Measurements from ENCODE around the gene CFAP53.
"Not testable (repeated sequence)": the region's sequence is repeated elsewhere in the genome, so short reads cannot be mapped to it uniquely, and the experiment has no call there.

Gene CFAP53

DNA sequence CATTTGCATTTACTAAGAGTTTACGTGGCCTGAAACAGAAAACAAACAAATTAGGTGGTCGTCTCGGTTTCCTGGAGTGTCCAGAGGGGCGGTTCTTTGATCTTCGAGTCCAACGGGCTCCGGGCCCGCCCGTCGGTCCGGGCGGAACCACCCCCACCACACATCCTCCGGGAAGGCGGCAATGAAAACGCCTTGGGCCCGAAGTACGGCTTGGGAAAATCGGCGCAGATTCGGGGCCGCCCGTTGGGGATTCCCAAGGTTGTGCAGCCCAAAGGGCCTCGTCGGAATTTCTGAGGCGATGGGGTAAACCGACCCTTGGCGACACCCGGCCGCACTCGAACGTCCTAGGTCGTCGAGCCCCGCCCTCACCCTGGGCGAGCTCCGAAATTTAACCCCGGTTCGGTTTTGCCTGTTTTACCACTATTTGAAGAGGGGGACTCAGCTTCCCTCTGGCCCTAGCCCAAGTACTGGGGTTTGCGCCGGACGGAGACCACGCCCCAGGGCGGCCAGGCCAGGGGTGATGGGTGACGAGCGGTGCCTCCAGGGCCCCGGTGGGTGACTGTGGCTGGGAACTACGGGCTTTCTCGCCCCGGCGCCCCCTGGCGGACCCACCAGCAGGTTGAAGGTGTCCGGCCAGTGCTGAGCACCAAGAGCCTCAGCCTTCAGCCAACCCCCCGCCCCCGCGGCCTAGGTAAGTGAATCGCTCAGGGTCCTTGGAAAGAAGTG, 1.9 kb upstream of the CFAP53 start:
- no peak for DNase-seq

DNA sequence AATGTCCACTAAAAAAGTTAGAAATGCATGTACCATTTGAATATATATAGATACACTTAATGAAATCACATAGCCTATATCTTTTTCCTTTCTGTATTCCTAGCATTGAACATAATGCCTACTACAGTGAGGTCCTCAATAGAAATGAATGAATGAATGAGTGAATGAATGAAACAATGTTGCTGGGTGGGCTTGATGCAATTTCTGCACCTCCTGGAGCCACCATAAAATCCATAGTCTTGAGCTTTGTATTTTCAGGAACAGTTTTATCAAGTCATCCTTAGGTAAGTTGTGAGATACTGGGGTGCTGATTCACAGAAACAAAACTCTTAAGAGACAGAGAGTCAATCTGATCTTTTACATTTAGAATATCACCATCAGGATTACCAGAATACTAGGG, 3.3 kb downstream of the CFAP53 start:
- no peak for DNase-seq

DNA sequence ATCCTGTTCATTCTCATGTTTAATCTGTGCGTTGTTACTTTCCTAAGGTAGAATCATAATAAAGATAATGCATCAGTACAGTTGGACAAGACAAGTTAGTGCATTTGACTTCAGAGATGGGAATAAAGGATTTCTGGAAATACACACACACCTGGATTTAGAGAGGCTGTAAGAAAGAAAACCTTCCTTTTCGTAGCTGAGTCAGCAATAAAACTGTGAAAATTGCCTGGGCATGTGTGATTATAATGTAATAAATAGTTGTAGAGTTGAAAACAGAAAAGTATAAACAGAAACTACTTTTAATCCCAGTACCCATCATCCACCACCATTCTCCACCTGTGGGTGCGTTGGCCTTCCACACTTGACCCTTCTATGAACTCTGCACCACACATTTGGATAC, 15.4 kb downstream of the CFAP53 start:
- no peak for DNase-seq

DNA sequence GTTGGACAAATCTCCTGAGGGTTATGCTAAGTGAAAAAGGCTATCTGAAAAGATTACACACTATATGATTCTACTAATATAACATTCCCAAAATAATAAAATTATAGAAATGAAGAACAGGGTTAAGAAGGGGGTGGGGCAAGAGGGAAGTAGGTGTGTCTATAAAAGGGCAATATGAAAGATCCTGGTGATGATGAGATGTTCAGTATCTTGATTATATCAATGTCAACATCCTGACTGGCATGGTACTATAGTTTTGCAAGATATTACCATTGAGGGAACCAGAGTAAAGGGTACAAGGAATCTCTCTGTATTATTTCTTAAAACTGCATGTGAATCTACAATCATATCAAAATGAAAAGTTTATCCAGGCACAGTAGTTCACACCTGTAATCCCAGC, 16.7 kb downstream of the CFAP53 start:
- DNase-seq: no peak

DNA sequence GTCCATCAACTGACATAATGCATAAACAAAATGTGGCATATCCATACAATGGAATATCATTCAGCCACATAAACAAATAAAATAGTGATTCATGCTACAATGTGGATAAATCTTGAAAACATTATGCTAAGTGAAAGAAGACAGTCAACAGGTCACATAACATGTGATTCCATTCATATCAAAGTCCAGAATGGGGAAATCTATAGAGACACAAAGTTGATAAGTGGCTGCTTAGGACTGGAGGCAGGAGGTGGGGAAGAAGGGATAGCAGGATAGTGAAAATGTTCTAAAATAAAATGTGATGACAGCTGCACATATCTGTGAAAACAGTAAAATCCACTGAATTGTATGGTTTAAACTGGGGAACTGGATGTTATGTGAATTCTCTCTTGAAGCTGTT, 18.7 kb downstream of the CFAP53 start:
- DNase-seq: no peak

DNA sequence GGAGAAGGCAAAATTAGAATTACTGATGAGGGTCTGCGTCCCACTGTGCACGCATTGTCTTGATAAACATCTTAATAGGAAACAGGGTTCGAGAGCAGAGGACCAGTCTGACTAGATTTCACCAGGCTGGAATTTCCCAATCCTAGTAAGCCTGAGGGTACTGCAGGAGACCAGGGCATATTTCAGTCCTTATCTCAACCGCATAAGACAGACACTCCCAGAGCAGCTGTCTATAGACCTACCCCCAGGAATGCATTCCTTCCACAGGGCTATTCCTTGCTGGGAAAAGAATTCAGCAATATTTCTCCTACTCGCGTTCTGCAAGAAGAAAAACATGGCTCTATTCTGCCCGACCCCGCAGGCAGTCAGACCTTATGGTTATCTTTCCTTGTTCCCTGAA, 24.5 kb downstream of the CFAP53 start:
- not testable (repeated sequence) for DNase-seq

DNA sequence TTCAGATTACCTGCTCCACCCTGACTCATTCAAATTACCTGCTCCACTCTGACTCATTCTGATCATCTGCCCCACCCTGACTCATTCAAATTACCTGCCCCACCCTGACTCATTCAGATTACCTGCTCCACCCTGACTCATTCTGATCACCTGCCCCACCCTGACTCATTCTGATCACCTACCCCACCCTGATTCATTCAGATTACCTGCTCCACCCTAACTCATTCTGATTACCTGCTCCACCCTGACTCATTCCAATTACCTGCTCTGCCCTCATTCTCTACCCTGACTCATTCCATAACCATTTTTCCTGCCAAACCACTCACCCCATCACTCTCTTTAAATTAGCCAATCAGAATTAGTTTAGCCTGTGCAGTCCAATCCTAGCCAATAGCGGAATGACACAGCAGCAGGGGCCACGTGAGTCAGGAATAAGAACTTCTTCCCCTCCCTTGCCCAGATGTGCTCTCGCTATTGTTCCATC, 26.2 kb downstream of the CFAP53 start:
- no peak for DNase-seq

DNA sequence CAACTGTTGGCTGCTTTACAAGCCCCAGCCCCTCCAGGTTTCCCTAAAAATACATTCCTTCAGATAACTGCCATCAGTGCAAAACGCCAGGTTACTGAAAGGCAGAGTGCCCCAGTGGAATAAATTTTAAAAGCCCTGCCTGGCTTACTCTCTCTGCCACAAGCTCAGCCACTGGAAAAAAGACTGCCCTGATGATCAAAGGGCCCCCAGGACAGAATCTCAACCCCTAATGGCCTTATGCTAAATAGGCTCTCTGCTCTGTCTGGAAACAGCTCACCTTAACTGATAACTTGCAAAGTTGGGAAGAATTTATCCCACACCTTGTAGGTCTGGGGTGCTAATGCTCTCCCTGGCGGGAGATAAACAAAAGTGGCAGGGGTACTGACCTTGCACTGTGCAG, 33.9 kb downstream of the CFAP53 start:
- DNase-seq: no peak

DNA sequence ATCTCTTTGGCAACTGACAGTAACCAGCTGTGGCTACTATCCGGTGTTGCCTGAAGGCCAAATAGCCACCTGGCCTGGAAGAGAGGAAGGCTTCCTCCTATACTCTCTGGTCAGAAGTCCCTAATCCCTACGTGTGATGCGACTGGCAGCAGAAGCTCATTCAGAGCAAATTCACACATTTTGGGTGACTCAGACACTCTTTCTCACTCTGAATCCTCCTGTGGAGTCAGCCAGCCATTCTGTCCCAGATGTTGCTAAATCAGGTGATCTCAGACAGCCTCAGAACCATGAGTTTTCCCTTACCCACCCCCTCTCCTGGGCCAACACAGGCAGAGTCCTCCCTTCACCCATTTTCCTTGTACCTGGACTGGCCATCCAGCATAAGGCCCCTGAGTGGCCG, 34.7 kb downstream of the CFAP53 start:
- DNase-seq: no peak

DNA sequence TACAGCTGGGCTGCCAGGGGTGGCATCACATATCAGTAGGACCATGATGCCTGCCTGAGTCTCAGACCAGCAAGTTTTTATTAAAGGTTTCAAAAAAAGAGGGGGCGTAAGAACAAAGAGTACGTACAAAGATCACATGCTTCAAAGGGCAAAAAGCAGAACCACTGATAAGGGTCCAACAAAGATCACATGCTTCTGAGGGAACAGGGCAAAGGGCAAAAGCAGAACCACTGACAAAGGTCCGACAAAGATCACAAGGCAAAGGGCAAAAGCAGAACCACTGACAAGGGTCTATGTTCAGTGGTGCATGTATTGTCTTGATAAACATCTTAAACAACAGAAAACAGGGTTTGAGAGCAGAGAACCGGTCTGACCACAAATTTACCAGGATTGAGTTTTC, 46.0 kb downstream of the CFAP53 start:
- DNase-seq: not testable (repeated sequence)

DNA sequence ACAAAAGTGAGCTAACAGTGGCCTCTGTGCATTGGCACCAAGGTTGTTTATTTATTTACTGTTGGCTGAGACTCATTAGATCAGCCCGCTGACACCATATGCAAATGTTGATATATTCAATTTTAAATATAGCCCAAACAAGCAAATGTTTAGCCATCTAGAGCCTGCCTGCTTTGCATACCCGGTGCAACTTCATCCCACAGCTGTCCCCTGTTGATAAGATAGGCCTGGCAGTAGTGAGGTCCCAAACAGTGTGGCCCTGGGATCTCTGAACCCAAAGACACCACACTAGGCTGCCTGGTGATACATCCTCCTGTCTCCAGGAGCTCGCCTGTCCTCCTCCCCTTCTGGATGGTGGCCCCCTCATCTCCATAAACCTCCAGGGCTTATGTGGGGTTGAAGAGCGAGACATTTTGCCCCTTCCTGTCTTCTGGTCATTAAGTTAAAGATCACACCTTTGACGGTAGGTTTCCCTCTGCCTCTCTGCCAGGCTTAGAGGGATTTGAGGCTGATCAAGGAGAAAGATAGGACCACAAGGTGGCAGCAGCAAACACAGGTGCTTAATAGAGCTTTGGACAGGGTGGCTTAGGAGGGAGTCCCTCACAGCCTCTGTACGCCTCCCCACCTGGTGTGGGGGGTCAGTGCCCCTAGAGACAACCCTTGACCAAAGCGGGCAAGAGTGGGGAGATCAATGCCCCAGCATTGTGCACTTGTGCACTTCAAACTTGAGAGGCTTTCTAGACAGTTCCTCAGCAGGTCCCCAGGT, 47.7 kb downstream of the CFAP53 start:
- peak; percentile 97 for DNase-seq

DNA sequence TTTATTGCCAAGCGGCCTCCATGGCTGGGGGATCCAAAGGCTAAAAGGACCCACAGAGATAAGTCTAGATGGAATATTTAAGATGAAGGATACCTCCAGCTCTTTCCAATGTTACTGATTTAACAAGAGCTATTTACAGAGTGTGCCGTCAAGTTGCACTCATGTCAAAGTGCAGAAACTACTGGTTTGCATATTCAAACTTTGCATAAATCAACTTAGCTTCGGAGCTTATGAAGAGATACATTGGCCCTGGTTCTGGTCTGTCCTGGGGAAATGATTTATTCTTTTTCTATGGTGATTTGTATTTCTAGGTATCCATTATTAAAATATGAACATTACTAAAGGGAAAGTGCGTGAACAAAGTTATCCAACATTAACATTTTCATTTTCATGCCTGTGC, 57.0 kb downstream of the CFAP53 start:
- DNase-seq: peak; percentile 95

DNA sequence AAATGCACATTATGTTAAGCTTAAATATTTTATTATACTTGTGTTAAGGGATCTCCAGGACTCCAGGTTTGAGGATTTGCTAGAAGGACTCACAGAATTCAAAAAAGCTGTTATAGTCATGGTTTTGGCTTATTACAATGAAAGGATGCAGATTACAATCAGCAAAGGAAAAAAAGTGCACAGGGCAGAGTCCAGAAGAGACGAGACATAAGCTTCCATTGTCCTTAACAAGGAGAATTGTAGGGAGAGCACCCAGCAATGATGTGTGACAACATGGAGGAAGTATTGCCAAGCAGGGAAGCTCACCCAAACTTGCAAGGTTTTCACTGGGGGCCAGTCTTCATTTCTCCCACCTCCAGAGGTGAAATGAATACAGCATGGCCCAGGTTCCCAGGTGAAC, 58.6 kb downstream of the CFAP53 start:
- DNase-seq: no peak

DNA sequence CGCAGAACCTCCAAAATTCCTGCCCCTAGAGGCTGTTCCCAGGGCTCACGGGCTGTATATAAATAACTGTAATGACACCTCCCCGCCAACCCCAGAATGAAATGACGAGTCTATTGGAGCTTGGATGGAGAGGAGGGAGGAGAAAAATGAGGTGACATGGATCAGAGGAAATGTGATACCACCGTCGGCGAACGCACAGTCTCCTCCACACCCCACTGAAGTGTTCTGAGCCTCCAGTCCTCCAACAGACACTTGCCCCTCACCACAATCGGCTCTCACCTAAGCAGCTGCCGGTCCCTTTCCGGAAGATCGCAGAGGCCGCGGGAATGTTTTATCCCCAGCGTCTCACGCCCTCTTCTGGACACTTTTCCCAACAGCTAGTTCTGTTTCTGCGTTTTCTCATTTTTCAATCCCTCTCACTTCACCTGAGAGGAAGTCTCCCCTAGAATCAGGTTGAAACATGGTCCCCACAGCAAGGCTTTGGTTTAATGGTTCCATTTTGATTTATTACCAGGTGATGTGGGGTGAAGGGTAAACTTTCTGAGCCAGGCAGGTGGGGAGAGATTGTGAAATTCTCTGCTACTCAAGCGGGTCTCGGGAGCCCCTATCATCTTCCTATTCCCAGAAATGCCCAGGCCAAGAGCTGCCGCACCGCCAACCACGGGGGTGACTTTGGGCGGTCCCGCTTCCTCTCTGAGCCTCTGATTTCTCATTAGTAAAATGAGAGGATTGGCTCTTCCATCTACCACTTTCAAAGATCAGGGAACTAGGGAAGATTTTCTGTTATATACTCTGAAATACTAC, 62.3 kb downstream of the CFAP53 start:
- peak; percentile 75 for DNase-seq

DNA sequence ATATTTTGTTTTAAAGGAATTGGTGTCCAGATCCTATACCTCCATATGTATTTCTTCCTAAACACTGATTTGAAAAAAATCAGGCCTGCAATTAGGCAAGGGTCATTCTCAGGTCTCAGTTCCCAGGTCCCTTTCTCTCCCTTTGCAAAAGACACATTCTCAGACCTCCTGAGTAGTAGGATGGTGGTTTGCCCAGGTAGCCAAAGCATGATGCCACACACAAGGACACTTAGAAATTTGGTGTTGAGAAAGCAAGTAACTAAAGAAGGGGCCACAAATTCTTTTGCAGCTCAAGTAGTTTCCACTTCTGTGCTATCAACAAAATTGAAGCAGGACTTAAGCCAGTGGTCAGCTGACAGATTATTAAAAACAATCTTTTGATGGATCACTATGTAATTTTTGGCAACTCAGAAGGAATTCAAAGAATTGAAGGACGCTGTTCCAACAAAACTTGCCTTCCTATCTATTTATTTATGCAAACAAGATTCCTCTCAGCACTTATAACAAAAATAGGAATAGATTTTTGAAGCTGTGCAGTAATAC, 64.7 kb downstream of the CFAP53 start:
- no peak for DNase-seq

DNA sequence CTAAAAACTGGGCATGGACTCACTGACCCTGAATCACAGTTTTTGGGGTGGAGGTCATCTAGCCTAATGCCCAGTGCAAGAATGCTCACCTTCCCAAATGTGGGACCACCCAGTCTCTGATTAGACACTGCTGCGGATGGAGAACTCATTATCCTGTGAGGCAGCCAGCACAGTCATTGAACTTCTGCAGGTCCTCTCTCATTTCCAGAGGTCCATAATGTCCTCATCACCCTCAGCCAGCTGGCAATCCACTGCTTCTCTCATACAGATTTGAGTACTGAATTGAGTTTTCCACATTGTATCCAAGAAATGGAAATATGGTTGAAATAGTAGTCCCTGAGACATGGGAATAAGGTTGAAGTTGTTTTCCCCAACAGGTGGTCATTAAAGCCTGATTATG, 66.4 kb downstream of the CFAP53 start:
- DNase-seq: no peak

DNA sequence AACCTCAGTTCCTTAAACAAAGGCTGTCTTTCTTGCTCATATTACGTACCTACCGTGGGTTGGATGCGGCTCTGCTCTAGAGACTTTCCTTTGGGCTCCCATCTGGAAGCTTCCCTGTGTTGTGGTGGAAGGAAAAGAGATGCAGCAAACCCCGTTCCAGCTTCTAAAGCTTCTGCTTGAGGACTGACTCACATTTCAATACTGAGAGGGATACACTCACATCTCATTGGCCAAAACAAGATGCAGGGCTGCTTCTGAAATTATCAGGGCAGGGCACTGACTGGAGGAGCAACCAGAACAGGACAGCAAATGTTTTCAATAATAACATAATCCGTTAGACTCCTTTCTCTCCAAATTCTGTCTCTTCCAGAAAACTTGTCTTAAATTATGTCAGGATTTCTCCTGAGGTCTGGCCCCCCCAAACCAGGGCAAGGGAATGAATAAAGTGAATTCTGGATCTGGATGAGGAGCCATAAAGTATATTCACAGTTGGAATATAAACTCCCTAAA, 66.9 kb downstream of the CFAP53 start:
- no peak for DNase-seq

DNA sequence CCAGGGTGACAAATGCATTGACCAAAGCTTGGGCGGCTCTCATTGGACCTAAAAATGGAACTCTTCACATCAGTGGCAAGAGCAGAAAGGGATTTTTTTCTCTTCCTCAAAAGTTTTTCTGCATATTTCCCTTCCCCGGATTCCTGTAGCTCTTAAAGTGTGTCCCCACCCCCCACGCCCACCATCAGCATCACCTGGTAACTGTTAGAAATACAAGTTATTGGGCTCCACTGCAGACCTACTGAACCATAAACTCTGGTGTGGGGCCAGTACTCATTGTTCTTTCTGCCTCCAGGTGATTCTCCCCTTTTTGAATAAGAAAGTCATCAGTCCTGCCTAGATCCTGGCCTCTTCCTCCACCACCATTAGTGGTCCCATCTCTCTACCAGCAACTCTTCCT, 70.0 kb downstream of the CFAP53 start:
- DNase-seq: no peak

DNA sequence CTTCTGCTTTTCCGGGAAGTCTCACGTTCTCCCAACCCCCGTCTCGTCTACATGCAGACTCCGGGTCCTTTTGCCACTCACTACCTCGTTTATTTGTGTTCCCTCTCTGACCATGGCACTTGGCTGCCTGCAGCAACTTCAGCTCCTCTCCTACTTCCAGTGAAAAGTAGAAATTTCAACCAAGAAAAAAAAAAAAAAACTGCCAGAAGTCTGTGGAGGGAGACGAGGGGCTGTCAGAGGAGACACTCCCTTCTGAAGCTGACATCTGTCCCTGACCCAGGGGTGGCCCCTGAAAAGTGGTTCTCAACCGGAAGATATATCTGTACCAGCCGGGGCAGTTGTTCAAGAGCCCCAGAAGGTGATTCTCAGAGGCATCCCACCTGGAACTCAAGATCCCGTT, 70.6 kb downstream of the CFAP53 start:
- DNase-seq: no peak

DNA sequence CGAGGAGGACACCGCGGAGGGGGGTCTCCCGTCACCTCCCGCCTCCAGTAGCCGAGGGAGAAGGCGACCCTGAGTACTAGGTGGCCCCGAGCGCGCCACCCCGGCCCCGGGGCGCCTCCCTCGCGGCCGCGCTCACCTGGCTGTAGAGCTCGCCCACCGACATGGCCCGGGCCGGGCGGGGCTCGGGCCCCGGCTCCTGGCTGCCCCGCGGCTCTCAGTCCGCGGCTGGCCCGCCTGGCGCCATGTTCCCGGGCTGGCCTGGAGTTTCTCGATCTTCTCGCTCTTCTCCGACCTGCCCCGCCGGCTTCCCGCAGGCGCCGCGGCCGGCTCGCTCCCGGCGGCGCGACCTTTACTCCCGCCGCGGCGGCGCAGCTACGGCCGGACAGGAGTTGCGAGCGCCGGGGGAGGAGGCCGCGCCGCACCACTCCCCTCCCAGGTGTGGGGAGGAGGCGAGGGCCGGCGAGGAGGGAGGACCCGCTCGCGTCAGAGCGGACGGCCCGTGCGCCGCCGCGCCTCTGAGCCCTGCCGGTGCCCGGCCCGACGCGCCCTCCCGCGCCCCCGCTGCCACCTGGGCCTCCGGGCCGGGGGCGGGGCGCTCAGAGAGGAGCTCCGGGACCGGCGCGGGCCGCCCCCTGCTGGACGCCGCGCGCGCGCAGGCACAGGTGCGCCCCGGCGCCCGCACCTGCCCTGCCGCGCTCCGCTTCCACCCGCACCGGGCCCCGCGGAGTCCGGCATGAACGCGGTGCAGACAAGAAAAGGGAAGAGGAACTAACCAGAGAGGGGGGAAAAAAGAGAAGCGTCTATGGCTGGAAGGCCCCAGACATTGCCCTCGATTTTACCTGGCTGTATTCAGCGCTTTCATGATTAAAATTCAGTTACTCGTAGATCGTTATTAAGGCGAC, 71.4 kb downstream of the CFAP53 start, which contains the start of gene MYO5B:
Gene MYO5B, minus strand, starts transcription at position 517 of the 902 bp plus-strand sequence. Its CDS starts 354 bp downstream, at position 163.
- DNase-seq: peak; percentile 65

DNA sequence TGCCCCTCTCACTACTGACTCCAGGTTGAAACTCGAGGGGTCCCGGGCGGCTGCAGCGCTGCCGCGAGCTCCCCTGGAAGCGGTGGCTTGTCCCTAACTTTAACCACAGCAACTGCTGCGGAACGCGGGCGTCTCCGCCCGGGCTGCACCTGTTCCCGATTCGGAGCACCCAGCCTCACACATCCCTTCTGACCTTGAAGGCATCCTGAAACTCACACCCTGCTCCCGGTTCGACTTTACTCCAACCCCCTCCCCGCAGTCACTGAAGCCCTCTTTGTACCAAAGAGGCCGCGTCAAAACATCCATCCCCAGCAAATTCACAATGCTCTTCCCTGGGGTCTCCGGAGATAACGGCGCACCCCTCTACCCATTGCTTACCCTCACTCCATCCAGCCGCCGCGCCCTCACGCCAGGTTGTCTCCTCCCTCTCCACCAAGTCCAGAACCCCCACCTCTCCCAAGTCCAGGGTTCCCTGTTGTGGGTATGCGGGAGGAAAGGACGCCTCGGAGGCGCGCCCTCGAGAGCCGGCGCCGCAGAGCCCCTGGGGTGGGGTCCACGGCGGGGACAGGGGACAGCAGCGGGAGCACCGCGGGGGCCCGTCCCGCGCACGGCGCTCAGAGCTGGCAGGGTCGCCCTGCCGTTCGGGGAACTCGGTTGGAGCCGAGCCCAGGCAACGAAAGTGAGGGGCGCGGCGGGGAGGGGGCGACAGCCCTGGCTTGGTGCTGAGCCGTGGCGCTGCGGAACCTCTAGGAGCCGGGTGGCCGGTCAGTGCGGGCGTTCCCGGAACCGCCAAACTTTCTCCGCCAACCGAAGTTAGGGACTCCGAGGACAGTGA, 72.3 kb downstream of the CFAP53 start:
- peak; percentile 42 for DNase-seq
